GM19193 (cell line): Measurements from ENCODE around the gene WNT11.

Source experiments
- POLR2A ChIP-seq: IDR thresholded peaks from 4 replicates; pipeline ENCODE4 v1.6.1; 2011; ENCODE audit not compliant: insufficient read depth, insufficient read length; ENCODE audit errors: extremely low read depth

WNT11 gene

GRCh38 chr11:76206327-76207081 is at the start of gene WNT11:
Gene WNT11, minus strand, starts transcription at chr11:76206502. Its CDS starts 95 bp downstream, at chr11:76206407.
- TF ChIP-seq POLR2A: no peak

- no peak for TF ChIP-seq POLR2A
Observed at GRCh38 chr11:76253416-76253815, 47.1 kb upstream of the WNT11 start.

- no peak for TF ChIP-seq POLR2A
Observed at GRCh38 chr11:76252631-76253070, 46.3 kb upstream of the WNT11 start.

GRCh38 chr11:76251576-76251975 is 45.3 kb upstream of the WNT11 start:
- TF ChIP-seq POLR2A: no peak

- no peak for TF ChIP-seq POLR2A
Observed at GRCh38 chr11:76251226-76251575, 44.9 kb upstream of the WNT11 start.

GRCh38 chr11:76250520-76251225 is 44.4 kb upstream of the WNT11 start:
- no peak for TF ChIP-seq POLR2A

- no peak for TF ChIP-seq POLR2A
Observed at GRCh38 chr11:76249195-76249741, 43.0 kb upstream of the WNT11 start.

- TF ChIP-seq POLR2A: no peak
Observed at GRCh38 chr11:76248210-76248609, 41.9 kb upstream of the WNT11 start.

- TF ChIP-seq POLR2A: no peak
Observed at GRCh38 chr11:76247091-76247490, 40.8 kb upstream of the WNT11 start.

- no peak for TF ChIP-seq POLR2A
Observed at GRCh38 chr11:76246271-76246933, 40.1 kb upstream of the WNT11 start.

- no peak for TF ChIP-seq POLR2A
Observed at GRCh38 chr11:76245720-76246119, 39.4 kb upstream of the WNT11 start.

- no peak for TF ChIP-seq POLR2A
Observed at GRCh38 chr11:76244316-76244851, 38.1 kb upstream of the WNT11 start.

GRCh38 chr11:76243957-76244285 is 37.6 kb upstream of the WNT11 start:
- no peak for TF ChIP-seq POLR2A

GRCh38 chr11:76243193-76243956 is 37.1 kb upstream of the WNT11 start:
- TF ChIP-seq POLR2A: no peak
